ENCODE data around the gene MICA. TPM values are rescaled to one million over a fixed set of nuclear protein-coding genes. Genes with fewer than 3 reads are reported as not detected.

MICA gene
- total RNA-seq, 2 donors from 2014 or later = 12.5 to 13.7 TPM

DNA sequence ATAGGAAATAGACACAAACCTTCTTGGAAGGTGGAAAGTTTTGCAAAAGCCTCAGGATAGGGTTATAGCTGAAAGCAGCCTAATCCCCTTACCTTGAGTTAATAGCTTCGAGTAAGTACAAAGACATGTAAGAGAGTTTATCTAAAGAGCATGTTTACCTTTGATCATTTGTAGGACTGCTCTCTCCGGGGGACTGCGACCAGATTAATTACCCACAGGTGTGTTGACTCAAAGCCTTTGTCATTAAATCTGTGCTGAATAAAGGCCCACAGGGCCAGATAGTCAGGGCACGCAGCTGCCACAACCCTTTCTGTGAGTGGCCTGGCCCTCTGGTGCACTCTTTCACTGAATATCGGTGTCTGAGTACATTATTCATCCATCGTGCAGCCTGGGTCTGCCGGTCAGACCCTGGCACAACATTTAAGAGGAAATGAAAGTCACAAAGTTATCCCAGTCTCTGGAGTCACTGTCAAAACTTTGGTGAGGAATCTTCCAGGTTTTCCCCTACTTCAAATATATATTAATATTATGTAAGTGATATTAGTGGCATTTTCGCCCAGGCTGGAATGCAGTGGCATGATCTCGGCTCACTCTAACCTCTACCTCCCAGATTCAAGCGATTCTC, 5.4 kb upstream of the MICA start:
- no peaks in the 10 kb centered on the region for H3K4me1 ChIP-seq (ENCODE audit: control insufficient read depth, insufficient read depth, low read length)
- DNase-seq = no peak

GRCh38 chr6:31399589-31400466, 3.6 kb upstream of the MICA start:
- H3K27ac ChIP-seq (ENCODE audit: low read depth, low read length) = no peak overlapping the region

More for the DNA sequence above, 5.4 kb upstream of the MICA start:
- Histone ChIP-seq H3K36me3 (ENCODE audit: control insufficient read depth, insufficient read depth, low read length) (no peaks in the 10 kb centered on the region), H3K27ac (ENCODE audit: low read depth, low read length) (no peak overlapping the region), H3K9me3 (ENCODE audit: control insufficient read depth, low read length) (peaks cover 33% of the 10 kb centered on the region), H3K27me3 (ENCODE audit: control insufficient read depth, insufficient read depth, low read length, poor library complexity, severe bottlenecking) (peaks cover 36% of the 10 kb centered on the region), H3K4me3 (ENCODE audit: low read length) (peak overlapping the region; percentile 60), H3K9ac (ENCODE audit: extremely low read depth, low read length, poor library complexity, severe bottlenecking) (no peak overlapping the region)
- TF ChIP-seq CTCF (conservative IDR thresholded peaks at IDR 0.05) = no peak
- Mint-ChIP-seq H3K27me3 (ENCODE audit: insufficient read depth) (peaks cover 35% of the 10 kb centered on the region), H3K4me3 (no peak overlapping the region), H3K36me3 (ENCODE audit: low read depth) (peaks cover 5% of the 10 kb centered on the region), H3K4me1 (peaks cover 22% of the 10 kb centered on the region), H3K9me3 (peaks cover 26% of the 10 kb centered on the region), H3K27ac (no peak overlapping the region)
- 72 to 80% methylated on average over 8 to 10 of the region's 10 CpGs for WGBS, 2 experiments (ENCODE audit: insufficient coverage in 1 of 2, insufficient read length in 1 of 2)

More at GRCh38 chr6:31399589-31400466, 3.6 kb upstream of the MICA start:
- Histone ChIP-seq H3K4me1 (ENCODE audit: control insufficient read depth, insufficient read depth, low read length) (no peaks in the 10 kb centered on the region), H3K9ac (ENCODE audit: extremely low read depth, low read length, poor library complexity, severe bottlenecking) (no peak overlapping the region), H3K27me3 (ENCODE audit: control insufficient read depth, insufficient read depth, low read length, poor library complexity, severe bottlenecking) (peaks cover 36% of the 10 kb centered on the region), H3K36me3 (ENCODE audit: control insufficient read depth, insufficient read depth, low read length) (no peaks in the 10 kb centered on the region), H3K9me3 (ENCODE audit: control insufficient read depth, low read length) (peaks cover 33% of the 10 kb centered on the region), H3K4me3 (ENCODE audit: low read length) (peak overlapping the region; percentile 80)
- H3K27me3 Mint-ChIP-seq (ENCODE audit: insufficient read depth) = peaks cover 36% of the 10 kb centered on the region
- H3K4me3 Mint-ChIP-seq = peak overlapping the region; percentile 75
- peak; percentile 90 for TF ChIP-seq CTCF (conservative IDR thresholded peaks at IDR 0.05)
- H3K36me3 Mint-ChIP-seq (ENCODE audit: low read depth) = peaks cover 5% of the 10 kb centered on the region
- 4 to 6% methylated on average over 33 to 57 of the region's 57 CpGs for WGBS, 2 experiments (ENCODE audit: insufficient coverage in 1 of 2, insufficient read length in 1 of 2)
- H3K9me3 Mint-ChIP-seq = peaks cover 26% of the 10 kb centered on the region
- peak; percentile 89 for DNase-seq
- peak overlapping the region; percentile 48 for H3K27ac Mint-ChIP-seq
- peaks cover 23% of the 10 kb centered on the region for H3K4me1 Mint-ChIP-seq

Data from endodermal cell (in vitro differentiated cells).